Measurements from ENCODE around the gene ASB8.

GRCh38 chr12:48131517-48131916 lies 25.8 kb downstream of the ASB8 start:
- TF ChIP-seq E2F8 (IDR thresholded peaks at IDR 0.05; ENCODE audit: low read depth, partially characterized antibody) (no peak), ATF4 (CRISPR knock-in tag; IDR thresholded peaks at IDR 0.05) (no peak), RBFOX2 (IDR thresholded peaks at IDR 0.05; ENCODE audit: low read depth, low read length) (no peak), POLR2A (conservative IDR thresholded peaks at IDR 0.05) (no peak), REST (IDR thresholded peaks at IDR 0.05; ENCODE audit: borderline replicate concordance) (no peak), REST (CRISPR knock-in tag; IDR thresholded peaks at IDR 0.05; ENCODE audit: low read depth) (no peak), ZNF347 (CRISPR knock-in tag; IDR thresholded peaks at IDR 0.05; ENCODE audit: low read depth) (no peak), ZFX (CRISPR knock-in tag; IDR thresholded peaks at IDR 0.05) (no peak), MBD2 (IDR thresholded peaks at IDR 0.05; ENCODE audit: borderline replicate concordance, low read depth) (no peak), MAX (CRISPR knock-in tag; IDR thresholded peaks at IDR 0.05) (no peak), NFIX (CRISPR knock-in tag; IDR thresholded peaks at IDR 0.05; ENCODE audit: low read depth) (no peak)
